Measurements from ENCODE around the gene PKN1.
"Not testable (repeated sequence)": the region's sequence is repeated elsewhere in the genome, so short reads cannot be mapped to it uniquely, and the experiment has no call there.

PKN1 gene

DNA sequence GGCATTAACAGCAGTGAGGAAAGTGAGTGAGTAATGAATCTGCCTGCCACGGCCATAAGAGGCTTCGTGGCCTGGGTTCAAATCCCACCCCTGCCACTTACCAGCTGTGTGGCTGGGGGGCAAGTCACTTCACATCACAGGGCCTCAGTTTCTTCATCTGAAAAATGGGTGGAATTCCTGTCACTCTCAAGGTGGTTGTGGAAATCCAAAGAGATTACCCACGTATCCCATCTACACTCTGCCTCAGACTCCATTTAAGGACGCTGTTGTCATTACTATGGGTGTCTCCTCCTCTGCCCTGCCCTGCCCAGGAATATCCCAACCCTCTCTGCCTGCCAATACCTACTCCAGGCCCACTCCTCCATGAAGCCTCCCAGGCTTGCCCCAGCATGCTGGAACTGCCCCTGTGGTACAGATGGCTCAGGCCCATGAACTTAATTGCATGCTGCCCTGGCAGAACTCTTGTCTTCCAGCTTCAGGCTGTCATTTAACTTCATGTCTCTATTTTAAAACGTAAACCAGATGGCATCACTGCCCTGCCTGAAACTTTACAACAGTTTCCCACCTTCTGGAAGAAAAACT is 59.7 kb downstream of the PKN1 start:
- DNase-seq, result no peak

DNA sequence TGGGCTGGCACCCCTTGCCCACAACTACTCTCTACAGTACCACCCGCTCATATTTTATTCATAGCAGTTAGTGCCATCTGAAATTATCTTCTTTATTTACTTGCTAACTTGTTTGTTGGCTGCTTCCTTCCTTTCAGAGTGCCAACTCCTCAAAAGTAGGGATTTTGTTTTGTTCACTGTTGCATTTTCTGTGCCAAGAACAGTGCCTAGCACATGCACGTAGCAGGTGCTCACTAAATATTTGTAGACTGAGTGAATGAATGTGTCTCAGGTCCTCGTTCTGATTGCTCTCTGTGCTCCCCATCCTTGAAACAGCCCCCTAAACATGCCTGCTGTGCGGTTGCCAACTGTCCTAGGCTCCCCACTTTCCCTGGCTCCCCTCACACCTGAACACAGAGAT is 61.3 kb downstream of the PKN1 start:
- no peak for DNase-seq

DNA sequence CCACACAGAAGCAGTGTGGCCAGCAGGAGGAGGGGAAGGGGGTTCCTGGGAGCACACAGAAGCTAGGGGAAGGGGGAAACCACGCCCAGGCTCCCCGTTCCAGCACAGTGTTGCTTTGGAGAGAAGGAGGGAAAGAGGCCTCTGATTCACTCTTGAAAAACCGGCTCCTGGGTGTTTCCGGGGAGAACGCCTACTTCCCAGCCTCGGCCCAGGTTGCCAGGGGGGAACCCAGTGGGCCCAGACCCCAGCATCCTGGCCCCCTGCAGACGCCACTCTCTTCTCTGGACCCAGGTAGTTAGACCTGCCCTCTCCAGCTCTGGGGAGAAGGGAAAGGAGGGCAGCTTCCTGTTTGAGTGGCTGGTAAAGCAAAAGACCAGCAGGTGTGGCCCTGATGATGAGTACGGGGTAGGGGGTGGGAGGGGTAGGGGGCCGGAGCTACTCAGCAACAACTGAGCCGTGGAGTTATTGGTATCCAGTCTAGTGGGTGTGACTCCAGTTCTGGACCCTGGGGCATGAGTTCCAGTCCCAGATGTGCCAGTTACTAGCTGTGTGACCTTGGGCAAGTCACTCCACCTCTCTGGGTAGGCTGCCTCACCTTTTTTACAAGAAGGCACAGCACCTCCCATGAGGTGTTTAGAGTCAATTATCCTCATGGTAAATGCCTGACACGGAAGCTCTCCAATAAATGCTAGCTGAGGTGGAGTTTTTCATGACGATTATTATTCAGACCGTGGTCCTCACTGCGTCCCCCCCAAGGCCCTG is 62.0 kb downstream of the PKN1 start:
- DNase-seq, result no peak

DNA sequence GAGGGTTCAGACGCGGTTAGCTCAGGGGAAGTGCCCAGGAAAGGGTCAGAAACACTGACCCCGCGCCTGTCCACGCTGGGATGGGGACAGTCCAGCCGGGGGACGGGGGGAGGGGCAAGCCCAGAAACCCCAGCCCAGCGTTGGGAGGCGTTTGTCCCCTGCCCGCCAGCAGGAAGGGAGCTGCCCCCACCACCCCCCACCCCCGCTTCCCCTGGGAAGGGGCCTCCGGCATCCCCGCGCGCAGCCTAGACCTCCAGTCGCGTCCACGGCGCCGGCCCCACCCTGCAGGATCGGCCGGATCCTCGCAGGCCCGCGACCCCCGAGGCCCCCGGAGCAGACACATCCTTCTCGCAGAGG is 62.5 kb downstream of the PKN1 start:
- DNase-seq, result no peak

DNA sequence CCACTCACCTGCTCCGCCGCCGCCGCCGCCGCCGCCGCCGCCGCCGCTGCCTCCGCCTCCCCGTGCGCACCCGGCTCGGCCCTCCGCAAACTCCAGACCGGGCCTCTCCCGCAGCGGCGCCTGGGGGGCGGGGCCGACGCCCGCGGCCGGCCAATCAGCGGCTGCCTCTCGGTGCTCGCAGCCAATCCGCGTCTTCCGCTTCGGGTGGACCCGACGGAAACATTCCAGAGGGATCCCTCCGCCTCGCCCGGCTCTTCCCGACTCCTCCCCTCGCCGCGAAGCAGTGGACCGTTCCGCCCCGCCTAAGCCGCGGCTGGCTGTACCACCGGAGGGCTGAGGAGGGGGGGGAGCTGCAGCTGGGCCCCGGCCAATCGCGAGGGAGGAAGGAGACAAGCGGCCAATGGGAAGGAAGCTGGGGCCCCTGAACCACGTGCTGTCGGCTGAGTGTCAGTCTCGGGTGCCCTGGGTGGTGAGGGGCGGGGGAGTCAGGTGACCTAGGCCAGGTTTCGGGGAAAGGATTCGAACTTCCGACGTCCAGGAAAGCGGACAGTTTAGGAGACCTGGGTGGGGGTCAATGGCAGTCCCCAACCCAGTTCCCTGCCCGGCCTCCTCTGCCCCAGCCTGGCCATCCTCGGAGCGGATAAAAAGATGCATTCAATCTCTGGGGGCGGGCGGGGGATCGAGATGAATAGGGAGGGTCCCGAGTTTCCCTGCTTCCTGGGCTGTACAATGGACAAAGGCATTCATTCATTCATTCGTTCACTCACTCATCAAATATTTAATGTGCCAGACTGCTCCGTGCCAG is 63.1 kb downstream of the PKN1 start, which contains the start of gene GIPC1:
Gene GIPC1 (minus strand): TSS at position 99 of the 805 bp plus-strand sequence. CDS start 13,151 bp downstream, outside the sequence.
- DNase-seq, result peak; percentile 87

DNA sequence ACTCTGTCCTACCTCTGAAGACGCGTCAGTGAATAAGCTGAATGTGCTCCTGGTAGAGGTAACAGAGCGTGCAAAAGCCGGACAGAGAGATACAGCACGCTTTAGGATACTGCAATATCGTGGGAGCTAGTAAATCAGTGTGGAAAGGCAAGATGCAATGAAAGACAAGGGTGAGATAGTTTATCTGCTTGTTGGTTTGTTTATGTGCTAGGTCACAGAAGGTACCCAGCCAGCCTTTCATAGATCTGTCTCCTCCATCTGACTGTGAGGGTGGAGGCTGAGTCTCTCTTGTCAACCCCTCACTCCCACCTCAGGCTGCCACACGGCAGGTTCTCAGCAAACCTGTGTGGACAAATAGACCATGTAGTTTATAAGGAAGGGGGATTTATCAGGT is 63.7 kb downstream of the PKN1 start:
- no peak for DNase-seq

DNA sequence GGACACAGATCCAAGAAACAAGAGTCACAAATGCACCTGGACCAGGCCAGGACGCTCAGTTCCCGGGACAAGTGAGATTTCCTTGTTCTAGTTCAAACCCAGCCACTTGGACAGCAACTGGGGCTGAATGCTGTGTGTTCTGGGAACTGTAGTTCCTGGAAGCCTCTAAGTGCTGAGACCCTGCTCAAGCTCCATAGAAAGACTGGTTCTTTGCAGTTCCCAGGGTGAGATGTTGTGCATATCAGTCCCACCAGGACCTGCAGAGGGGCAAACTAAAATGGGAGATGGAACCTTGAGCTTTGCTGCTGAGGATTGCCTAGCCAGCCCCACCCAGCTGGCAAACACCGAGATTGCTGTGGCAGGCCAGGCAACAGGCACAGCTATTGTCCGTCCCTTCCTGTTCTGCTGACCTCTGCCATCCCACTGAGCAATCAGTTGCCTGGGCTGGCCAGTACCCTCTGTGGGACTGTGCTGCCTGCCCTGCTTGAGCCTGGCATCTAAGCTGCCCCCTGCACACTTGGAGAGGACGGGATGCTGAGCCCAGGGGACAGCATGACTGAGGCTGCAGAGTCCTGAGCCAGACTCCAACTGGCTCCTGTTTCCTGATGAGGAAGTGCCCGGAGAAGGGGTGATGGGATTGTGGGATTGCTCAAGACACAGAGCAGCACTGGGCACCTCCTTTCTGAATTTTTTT is 64.3 kb downstream of the PKN1 start:
- DNase-seq, result no peak

DNA sequence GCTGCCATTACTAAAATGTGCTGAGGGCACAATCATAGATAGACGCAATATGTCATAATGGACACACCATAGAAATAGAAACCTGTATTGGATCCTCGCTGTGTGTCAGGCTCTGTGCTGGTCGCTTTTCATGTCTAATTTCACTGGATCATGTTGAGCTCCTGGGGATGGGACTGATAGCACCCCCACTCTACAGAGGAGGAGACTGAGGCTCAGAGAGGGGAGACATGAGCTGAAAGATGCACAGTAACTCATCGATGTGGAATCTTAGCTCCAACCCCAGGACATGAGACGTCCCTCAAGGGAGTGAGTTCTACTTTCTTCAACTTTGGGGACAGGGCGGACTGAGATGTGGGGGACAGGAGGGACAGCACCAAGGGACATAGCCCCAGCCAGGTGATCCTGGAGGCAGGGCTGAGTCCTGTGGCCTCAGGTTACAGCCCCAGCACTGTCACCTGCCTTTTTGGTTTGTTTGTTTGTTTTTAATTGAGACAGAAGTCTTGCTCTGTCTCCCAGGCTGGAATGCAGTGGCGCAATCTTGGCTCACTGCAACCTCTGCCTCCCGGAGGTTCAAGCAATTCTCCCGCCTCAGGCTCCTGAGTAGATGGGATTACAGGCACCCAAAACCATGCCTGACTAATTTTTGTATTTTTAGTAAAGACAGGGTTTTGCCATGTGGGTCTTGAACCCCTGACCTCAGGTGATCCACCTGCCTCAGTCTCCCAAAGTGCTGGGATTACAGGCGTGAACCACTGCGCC is 69.4 kb downstream of the PKN1 start:
- no peak for DNase-seq

DNA sequence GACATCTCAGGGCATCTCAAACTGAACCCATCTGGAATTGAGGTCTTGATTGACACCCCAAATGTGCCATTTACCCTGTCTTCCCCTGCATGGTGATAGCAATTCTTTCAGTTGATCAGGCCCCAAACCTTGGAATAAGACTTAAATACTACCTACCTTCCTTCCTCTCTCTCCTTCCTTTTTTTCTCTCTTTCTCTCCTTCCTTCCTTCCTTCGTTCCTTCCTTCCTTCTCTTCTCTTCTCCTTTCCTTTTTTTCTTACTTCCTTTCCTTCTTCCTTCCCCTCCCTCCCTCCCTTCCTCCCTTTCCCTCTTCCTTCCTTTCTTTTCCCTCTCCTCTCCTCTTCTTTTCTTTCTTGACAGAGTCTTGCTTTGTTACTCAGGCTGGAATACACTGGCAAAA is 70.2 kb downstream of the PKN1 start:
- DNase-seq, result no peak

DNA sequence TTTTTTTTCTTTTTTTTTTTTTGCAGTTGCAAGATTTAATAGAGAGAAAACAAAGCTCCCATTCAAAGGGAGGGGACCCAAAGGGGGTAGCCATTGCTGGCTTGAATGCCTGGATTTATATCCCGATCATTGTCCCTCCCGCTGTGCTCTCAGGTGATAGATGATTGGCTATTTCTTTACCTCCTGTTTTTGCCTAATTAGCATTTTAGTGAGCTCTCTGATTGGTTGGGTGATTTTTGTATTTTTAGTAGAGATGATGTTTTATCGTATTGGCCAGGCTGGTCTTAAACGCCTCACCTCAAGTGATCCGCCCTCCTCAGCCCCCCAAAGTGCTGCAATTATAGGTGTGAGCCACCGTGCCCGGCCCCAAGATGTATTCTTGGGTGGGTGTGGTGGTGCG is 71.5 kb downstream of the PKN1 start:
- DNase-seq, result not testable (repeated sequence)

DNA sequence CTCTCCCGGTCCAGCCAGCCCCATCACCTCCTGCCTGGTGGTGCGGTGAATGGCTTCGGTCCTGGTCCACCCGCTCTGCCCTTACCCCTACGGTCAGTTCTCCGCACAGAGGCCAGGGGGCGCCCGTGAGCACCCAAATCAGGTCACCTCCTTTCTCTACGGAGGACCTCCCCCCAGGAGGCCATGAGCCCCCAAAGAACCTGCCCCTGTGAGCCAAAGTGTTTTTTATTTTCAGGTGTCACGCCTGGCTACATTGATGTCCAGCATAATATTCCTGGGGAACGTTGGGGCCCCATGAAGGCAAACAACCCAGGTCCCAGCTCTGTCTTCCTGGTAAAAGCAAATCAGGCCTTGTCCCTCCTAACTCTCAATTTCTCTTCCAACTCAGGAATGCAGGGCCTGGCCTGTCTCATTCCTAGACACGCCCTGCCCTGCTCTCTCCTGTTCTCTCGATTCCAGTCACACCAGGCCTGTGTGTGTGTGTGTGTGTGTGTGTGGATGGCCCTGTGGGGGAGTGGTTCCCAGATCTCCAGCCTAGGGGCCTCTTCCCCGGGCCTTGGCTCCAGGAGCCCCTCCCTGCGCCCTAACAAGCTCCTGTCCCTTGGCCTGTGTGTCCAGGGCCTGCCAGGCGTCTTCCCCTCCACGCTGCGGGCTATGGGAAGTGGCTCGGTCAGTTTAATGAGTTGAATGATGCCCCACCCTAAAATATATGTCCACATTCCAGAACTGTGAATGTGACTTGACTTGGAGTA is 72.6 kb downstream of the PKN1 start:
- DNase-seq, result peak; percentile 80

DNA sequence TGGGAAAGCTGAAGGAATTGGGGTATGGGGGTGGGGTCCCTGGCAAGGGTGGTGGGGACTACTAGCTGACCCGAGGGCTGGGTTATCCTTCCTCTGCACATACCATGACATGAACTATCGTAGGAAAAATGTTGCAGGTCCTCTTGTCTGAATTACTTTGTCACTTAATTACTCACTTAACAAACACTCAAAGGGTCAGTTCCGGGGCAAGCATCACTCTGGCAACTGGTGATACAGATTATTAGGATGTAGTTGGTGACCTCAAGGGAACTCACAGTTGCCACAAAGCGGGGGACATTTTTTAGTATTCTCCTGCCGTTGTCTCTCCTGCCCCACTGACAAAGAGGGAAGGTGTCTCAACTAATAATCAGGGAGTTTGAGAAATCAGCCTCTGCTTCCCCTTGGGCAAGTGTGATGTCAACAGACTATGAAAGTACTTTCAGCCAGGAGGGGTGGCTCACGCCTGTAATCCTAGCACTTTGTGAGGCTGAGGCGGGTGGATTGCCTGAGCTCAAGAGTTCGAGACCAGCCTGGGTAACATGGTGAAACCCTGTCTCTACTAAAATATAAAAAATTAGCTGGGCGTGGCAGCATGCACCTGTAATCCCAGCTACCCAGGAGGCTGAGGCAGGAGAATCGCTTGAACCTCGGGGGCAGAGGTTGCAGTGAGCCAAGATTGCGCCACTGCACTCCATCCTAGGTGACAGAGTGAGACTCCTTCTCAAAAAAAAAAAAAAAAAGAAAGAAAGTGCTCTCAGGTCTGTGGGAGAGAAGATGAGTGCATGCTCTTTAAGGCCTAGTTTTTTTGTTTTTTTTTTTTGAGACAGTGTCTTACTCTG is 74.8 kb downstream of the PKN1 start:
- no peak for DNase-seq

DNA sequence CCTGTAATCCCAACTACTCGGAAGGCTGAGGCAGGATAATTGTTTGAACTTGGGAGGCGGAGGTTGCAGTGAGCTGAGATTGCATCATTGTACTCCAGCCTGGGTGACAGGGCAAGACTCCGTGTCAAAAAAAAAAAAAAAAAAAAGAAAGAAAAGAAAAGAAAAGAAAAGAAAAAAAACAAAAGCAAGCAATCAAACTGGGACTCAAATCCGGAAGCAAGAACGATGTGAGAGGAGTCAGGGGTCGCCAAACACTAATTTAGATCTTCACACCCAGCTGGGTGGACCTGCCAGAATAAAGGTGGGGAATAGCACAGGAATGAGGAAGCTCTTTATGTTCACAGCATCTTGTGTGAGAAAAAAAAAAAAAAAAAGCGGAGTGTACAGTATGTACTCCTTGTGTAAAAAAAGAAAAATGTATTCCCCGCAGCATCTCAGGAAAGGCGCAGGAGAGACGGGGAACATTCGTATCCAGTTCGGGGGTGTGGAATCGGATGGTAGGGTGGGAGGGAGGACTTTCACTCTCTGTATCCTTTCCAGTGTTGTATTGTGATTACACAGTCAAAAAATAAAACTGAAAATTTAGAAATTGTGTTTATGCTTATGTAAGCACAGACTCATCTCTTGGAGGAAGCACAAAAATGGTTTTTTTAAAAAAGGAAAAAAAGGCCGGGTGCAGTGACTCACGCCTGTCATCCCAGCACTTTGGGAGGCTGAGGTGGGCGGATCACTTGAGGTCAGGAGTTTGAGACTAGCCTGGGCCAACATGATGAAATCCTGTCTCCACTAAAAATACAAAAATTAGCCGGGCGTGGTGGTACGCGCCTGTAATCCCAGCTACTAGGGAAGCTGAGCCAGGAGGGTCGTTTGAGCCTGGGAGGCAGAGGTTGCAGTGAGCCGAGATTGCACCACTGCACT is 77.5 kb downstream of the PKN1 start:
- no peak for DNase-seq

DNA sequence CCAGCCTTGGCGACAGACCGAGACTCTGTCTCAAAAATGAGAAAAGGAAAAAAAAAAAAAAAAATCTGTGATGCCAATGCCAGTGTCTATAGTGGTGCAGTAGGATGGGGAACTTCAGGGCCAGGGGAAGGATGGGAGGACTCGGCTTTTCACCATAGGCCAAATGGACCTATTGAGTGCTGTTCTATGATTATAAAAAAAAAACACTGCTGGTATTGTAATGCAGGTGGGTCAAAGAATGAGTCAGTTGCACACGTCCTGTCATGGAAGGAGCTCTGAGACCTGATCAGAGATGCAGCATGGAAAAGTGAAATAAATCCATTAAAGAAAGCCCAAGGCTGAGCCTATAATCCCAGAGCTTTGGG is 78.1 kb downstream of the PKN1 start:
- no peak for DNase-seq

DNA sequence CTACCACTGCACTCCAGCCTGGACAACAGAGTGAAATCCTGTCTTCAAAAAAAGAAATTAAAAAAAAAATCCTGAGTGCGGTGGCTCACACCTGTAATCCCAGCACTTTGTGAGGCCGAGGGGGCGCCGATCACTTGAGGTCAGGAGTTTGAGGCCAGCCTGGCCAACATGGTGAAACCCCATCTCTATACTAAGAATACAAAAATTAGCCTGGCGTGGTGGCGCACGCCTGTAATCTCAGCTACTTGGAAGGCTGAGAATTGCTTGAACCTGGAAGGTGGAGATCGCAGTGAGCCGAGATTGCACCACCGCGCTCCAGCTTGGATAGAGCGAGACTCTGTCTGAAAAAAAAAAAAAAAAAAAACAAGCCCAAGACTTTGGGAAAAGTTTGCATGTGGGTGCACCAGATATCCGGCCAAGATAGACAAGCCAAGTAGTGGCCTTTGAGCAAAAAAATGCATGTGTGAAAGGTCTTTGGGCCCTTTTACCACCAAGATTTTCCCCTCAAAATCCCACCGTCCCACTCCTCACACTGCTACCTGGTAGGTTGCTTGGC is 79.4 kb downstream of the PKN1 start:
- DNase-seq, result no peak

DNA sequence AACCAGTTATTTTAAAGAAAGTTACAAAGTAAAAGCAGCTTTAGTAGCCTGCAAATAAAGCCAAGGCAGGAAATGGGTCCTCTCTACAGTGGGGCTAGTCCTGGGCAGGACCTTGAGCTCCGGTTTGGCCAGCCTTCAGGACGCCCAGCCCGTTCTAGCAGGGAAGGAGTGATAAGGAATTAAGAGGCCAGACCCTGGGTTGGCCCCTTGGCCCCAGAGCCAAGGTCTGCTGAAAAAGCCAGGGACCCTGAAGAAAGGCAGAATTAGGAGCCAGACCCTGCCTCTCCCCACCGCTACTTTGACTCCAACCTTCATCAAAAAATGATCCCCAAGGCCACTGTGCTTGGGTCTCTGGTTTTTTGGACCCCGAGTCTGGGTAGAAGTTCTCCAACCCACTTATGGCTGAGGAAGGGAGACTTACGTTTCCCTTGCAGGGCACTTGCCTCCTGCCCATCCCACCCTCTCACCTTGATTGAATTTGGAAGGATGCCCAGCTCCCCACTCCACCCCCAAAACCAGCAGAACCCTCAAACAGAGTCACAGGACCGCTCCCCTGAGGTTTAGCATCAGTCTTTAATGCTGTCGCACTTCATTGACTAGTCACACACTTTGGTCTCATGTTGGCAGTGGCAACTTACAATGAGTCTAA is 81.2 kb downstream of the PKN1 start:
- DNase-seq, result no peak

DNA sequence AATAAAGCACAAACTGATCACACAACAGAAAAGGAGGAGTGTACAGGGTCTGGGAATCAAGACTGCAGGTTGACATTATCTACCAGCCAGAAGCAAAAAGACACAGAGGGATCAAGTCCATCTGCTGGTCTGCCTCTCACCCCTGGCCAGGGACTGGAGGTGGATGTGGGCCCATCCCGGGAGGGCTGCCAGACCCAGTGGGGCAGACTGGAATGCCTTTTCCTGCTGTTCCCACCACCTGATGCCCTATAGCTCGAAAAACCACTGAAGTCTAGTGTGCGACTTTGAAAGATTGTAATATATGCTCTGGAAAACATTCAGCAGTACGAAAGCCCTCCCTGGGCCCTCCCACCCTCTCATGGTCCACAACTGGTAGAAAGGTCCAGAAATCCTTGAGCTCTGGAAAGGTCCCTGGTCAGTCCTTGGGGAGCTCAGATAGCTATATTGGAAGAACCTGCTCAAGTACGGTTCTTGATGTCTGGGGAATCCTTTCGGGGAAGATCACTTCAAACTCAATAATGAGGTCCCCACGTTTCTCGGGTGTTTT is 82.5 kb downstream of the PKN1 start:
- DNase-seq, result no peak

DNA sequence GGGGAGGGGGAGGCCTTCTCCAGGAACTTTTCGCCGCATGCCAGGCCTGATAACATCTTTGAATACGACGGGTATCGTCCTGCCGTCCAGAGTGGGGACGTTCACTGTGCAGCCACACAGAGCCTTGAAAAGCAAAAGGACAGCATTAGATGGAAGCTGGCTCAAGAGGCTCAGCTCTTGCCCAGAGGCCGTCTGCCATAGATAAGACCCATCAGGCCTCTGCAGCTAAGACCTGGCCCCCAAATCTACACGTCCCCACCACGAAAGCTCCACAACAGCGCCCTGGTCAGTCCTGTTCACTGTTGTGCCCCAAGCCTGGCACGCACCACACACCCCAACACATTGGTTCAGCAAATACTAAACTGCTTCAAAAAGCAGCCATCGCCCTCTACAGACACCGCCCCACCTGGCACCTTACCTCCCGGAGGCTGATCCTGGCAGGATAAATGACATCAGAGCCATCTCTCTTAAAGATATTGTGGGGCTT is 83.0 kb downstream of the PKN1 start:
- no peak for DNase-seq

All from activated CD4-positive, alpha-beta T cell treated with anti-CD3 and anti-CD28 coated beads, Interleukin-10, Interleukin-2, amounts not matched to agents 100 ng/mL and 50 ng/mL, durations not matched to agents 16 hours and 8 hours (primary cell).